ENCODE data around the gene FUCA2. TPM values are rescaled to one million over a fixed set of nuclear protein-coding genes. Genes with fewer than 3 reads are reported as not detected.

Gene FUCA2
- total RNA-seq, 1 donor from 2014 or later = 52.3 TPM

GRCh38 chr6:143555071-143555492 lies 43.6 kb upstream of the FUCA2 start:
- DNase-seq (ENCODE audit: low read depth, low spot score) = no peak
- H3K4me3 Mint-ChIP-seq = no peak overlapping the region
- H3K36me3 Mint-ChIP-seq (ENCODE audit: low read depth) = no peaks in the 10 kb centered on the region
- H3K27me3 Mint-ChIP-seq (ENCODE audit: low read depth) = no peaks in the 10 kb centered on the region
- no peaks in the 10 kb centered on the region for H3K9me3 Mint-ChIP-seq
- no peak for TF ChIP-seq CTCF (conservative IDR thresholded peaks at IDR 0.05)
- H3K27ac Mint-ChIP-seq (ENCODE audit: unreplicated experiment) = no peak overlapping the region
- H3K4me1 Mint-ChIP-seq = no peaks in the 10 kb centered on the region

GRCh38 chr6:143553337-143553736 lies 41.8 kb upstream of the FUCA2 start:
- H3K4me3 Mint-ChIP-seq = no peak overlapping the region
- H3K27me3 Mint-ChIP-seq (ENCODE audit: low read depth) = no peaks in the 10 kb centered on the region
- H3K4me1 Mint-ChIP-seq = no peaks in the 10 kb centered on the region
- no peaks in the 10 kb centered on the region for H3K9me3 Mint-ChIP-seq
- DNase-seq (ENCODE audit: low read depth, low spot score) = no peak
- no peaks in the 10 kb centered on the region for H3K36me3 Mint-ChIP-seq (ENCODE audit: low read depth)
- no peak for TF ChIP-seq CTCF (conservative IDR thresholded peaks at IDR 0.05)
- no peak overlapping the region for H3K27ac Mint-ChIP-seq (ENCODE audit: unreplicated experiment)

GRCh38 chr6:143549949-143550268 lies 38.4 kb upstream of the FUCA2 start:
- no peaks in the 10 kb centered on the region for H3K4me1 Mint-ChIP-seq
- H3K27me3 Mint-ChIP-seq (ENCODE audit: low read depth) = no peaks in the 10 kb centered on the region
- TF ChIP-seq CTCF (conservative IDR thresholded peaks at IDR 0.05) = no peak
- H3K36me3 Mint-ChIP-seq (ENCODE audit: low read depth) = no peaks in the 10 kb centered on the region
- H3K9me3 Mint-ChIP-seq = no peaks in the 10 kb centered on the region
- no peak overlapping the region for H3K4me3 Mint-ChIP-seq
- no peak overlapping the region for H3K27ac Mint-ChIP-seq (ENCODE audit: unreplicated experiment)
- no peak for DNase-seq (ENCODE audit: low read depth, low spot score)

GRCh38 chr6:143549221-143549948 lies 37.9 kb upstream of the FUCA2 start:
- H3K27me3 Mint-ChIP-seq (ENCODE audit: low read depth) = no peaks in the 10 kb centered on the region

GRCh38 chr6:143546599-143546998 lies 35.1 kb upstream of the FUCA2 start:
- no peak for TF ChIP-seq CTCF (conservative IDR thresholded peaks at IDR 0.05)
- Mint-ChIP-seq H3K4me3 (no peak overlapping the region), H3K27me3 (ENCODE audit: low read depth) (no peaks in the 10 kb centered on the region), H3K27ac (ENCODE audit: unreplicated experiment) (no peak overlapping the region), H3K36me3 (ENCODE audit: low read depth) (no peaks in the 10 kb centered on the region), H3K4me1 (peaks cover 8% of the 10 kb centered on the region), H3K9me3 (no peaks in the 10 kb centered on the region)
- no peak for DNase-seq (ENCODE audit: low read depth, low spot score)

More at GRCh38 chr6:143549221-143549948, 37.9 kb upstream of the FUCA2 start:
- no peaks in the 10 kb centered on the region for H3K9me3 Mint-ChIP-seq
- no peak overlapping the region for H3K4me3 Mint-ChIP-seq
- DNase-seq (ENCODE audit: low read depth, low spot score) = no peak
- H3K36me3 Mint-ChIP-seq (ENCODE audit: low read depth) = no peaks in the 10 kb centered on the region
- no peaks in the 10 kb centered on the region for H3K4me1 Mint-ChIP-seq
- TF ChIP-seq CTCF (conservative IDR thresholded peaks at IDR 0.05) = no peak
- H3K27ac Mint-ChIP-seq (ENCODE audit: unreplicated experiment) = no peak overlapping the region

Measured in neural crest cell (in vitro differentiated cells).